ENCODE measurements around the gene TRPM2. TPM values are rescaled to one million over a fixed set of nuclear protein-coding genes. Genes with fewer than 3 reads are reported as not detected.

The TRPM2 gene
- total RNA-seq, 1 donor from 2014 or later = 1.6 TPM

DNA sequence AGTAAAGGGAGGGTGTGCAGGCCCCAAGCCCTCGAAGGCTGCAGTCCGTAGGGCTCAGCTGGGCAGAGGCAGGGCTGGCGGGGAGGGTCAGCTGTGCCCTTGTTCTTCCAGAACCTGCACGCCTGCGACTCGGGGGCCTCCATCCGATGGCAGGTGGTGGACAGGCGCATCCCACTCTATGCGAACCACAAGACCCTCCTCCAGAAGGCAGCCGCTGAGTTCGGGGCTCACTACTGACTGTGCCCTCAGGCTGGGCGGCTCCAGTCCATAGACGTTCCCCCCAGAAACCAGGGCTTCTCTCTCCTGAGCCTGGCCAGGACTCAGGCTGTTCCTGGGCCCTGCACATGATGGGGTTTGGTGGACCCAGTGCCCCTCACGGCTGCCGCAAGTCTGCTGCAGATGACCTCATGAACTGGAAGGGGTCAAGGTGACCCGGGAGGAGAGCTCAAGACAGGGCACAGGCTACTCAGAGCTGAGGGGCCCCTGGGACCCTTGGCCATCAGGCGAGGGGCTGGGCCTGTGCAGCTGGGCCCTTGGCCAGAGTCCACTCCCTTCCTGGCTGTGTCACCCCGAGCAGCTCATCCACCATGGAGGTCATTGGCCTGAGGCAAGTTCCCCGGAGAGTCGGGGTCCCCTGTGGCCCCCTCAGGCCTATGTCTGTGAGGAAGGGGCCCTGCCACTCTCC lies 88.3 kb downstream of the TRPM2 start:
- H3K27ac ChIP-seq (ENCODE audit: low read depth, low read length) = no peak overlapping the region
- H3K4me3 ChIP-seq (ENCODE audit: low read length in 3 of 3) = no peak overlapping the region
- H3K9me3 ChIP-seq (ENCODE audit: control insufficient read depth in 3 of 3, low read length in 3 of 3) = no peaks in the 10 kb centered on the region
- no peaks in the 10 kb centered on the region for H3K36me3 ChIP-seq (ENCODE audit: control insufficient read depth in 3 of 3, insufficient read depth in 3 of 3, low read length in 3 of 3)
- H3K4me1 ChIP-seq (ENCODE audit: control insufficient read depth in 3 of 3, insufficient read depth in 3 of 3, low read length in 3 of 3) = no peaks in the 10 kb centered on the region
- peaks cover 19 to 33% (median 28%) of the 10 kb centered on the region in 3 donors for H3K27me3 ChIP-seq (ENCODE audit: control insufficient read depth in 3 of 3, insufficient read depth in 3 of 3, low read length in 3 of 3)
- H3K9ac ChIP-seq (ENCODE audit: low read depth in 1 of 3, low read length in 3 of 3) = no peak overlapping the region

DNA sequence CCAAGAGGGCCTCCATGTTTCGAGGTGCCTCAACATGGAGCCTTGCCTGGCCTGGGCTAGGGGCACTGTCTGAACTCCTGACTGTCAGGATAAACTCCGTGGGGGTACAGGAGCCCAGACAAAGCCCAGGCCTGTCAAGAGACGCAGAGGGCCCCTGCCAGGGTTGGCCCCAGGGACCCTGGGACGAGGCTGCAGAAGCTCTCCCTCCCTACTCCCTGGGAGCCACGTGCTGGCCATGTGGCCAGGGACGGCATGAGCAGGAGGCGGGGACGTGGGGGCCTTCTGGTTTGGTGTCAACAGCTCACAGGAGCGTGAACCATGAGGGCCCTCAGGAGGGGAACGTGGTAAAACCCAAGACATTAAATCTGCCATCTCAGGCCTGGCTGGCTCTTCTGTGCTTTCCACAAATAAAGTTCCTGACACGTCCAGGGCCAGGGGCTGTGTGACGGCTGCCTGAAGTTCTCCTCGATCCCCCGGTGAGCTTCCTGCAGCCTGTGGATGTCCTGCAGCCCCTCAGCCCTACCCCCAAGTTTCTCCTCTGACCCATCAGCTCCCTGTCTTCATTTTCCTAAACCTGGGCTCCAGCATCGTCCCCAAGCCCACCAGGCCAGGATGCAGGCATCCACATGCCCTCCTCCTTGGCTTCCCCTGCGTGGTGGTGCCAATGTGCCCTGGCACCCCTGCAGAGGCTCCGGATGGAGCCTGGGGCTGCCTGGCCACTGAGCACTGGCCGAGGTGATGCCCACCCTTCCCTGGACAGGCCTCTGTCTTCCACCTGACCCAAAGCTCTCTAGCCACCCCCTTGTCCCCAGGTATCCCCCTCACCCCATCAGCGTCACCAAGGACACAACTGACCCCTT lies 89.1 kb downstream of the TRPM2 start:
- no peaks in the 10 kb centered on the region for H3K9me3 ChIP-seq (ENCODE audit: control insufficient read depth in 3 of 3, low read length in 3 of 3)
- H3K9ac ChIP-seq (ENCODE audit: low read depth in 1 of 3, low read length in 3 of 3) = no peak overlapping the region
- H3K4me3 ChIP-seq (ENCODE audit: low read length in 3 of 3) = no peak overlapping the region
- peaks cover 14 to 26% (median 21%) of the 10 kb centered on the region in 3 donors for H3K27me3 ChIP-seq (ENCODE audit: control insufficient read depth in 3 of 3, insufficient read depth in 3 of 3, low read length in 3 of 3)
- no peaks in the 10 kb centered on the region for H3K36me3 ChIP-seq (ENCODE audit: control insufficient read depth in 3 of 3, insufficient read depth in 3 of 3, low read length in 3 of 3)
- H3K27ac ChIP-seq (ENCODE audit: low read depth, low read length) = no peak overlapping the region
- no peaks in the 10 kb centered on the region for H3K4me1 ChIP-seq (ENCODE audit: control insufficient read depth in 3 of 3, insufficient read depth in 3 of 3, low read length in 3 of 3)

DNA sequence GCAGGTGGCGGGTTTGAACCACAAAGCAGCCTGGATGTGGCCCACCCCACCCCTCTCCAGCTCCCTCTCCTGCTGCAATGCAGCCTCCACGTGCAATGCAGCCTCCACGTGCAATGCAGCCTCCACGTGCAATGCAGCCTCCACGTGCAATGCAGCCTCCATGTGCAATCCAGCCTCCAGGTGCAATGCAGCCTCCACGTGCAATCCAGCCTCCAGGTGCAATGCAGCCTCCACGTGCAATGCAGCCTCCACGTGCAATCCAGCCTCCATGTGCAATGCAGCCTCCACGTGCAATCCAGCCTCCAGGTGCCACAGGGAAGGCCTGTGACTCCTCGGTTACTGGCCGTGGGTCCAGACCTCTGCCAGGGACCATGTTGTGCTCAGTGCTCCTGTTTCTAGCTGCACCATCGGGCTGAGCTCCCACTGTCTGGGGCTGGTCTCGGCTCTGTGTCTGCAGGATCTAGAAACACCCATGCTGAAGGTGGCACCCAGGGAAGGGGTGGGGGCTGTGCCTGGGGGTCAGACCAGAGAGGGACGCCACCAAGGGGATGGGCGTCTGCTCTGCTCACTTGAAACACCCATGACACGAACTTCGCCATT lies 90.0 kb downstream of the TRPM2 start:
- no peak overlapping the region for H3K27ac ChIP-seq (ENCODE audit: low read depth, low read length)
- H3K36me3 ChIP-seq (ENCODE audit: control insufficient read depth in 3 of 3, insufficient read depth in 3 of 3, low read length in 3 of 3) = no peaks in the 10 kb centered on the region
- no peak overlapping the region for H3K4me3 ChIP-seq (ENCODE audit: low read length in 3 of 3)
- no peaks in the 10 kb centered on the region for H3K9me3 ChIP-seq (ENCODE audit: control insufficient read depth in 3 of 3, low read length in 3 of 3)
- H3K4me1 ChIP-seq (ENCODE audit: control insufficient read depth in 3 of 3, insufficient read depth in 3 of 3, low read length in 3 of 3) = no peaks in the 10 kb centered on the region
- peaks cover 13 to 24% (median 13%) of the 10 kb centered on the region in 3 donors for H3K27me3 ChIP-seq (ENCODE audit: control insufficient read depth in 3 of 3, insufficient read depth in 3 of 3, low read length in 3 of 3)
- no peak overlapping the region for H3K9ac ChIP-seq (ENCODE audit: low read depth in 1 of 3, low read length in 3 of 3)

DNA sequence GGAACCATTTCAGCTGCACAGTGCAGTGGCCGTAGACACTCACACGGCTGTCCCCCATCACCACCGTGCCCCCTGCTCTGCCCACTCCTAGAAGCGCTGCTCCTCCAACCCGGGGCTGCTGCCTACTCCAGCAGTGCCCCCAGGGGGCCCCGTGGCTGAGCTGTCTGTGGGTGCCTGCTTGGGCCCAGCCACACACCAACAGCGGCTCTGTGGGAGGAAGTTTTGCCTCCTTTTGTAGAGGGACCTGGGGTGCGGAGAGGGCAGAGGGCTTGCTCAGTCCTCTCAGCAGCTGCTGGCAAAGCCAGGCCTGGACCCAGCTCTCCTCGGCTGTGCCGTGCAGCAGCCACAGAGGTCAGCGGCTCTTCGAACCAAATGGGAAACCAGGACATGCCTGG lies 90.5 kb downstream of the TRPM2 start:
- Histone ChIP-seq H3K4me1 (ENCODE audit: control insufficient read depth in 3 of 3, insufficient read depth in 3 of 3, low read length in 3 of 3) (no peaks in the 10 kb centered on the region), H3K9me3 (ENCODE audit: control insufficient read depth in 3 of 3, low read length in 3 of 3) (no peaks in the 10 kb centered on the region), H3K27me3 (ENCODE audit: control insufficient read depth in 3 of 3, insufficient read depth in 3 of 3, low read length in 3 of 3) (peaks cover 14 to 26% (median 16%) of the 10 kb centered on the region in 3 donors), H3K27ac (ENCODE audit: low read depth, low read length) (no peak overlapping the region), H3K9ac (ENCODE audit: low read depth in 1 of 3, low read length in 3 of 3) (no peak overlapping the region), H3K36me3 (ENCODE audit: control insufficient read depth in 3 of 3, insufficient read depth in 3 of 3, low read length in 3 of 3) (no peaks in the 10 kb centered on the region), H3K4me3 (ENCODE audit: low read length in 3 of 3) (no peak overlapping the region)

DNA sequence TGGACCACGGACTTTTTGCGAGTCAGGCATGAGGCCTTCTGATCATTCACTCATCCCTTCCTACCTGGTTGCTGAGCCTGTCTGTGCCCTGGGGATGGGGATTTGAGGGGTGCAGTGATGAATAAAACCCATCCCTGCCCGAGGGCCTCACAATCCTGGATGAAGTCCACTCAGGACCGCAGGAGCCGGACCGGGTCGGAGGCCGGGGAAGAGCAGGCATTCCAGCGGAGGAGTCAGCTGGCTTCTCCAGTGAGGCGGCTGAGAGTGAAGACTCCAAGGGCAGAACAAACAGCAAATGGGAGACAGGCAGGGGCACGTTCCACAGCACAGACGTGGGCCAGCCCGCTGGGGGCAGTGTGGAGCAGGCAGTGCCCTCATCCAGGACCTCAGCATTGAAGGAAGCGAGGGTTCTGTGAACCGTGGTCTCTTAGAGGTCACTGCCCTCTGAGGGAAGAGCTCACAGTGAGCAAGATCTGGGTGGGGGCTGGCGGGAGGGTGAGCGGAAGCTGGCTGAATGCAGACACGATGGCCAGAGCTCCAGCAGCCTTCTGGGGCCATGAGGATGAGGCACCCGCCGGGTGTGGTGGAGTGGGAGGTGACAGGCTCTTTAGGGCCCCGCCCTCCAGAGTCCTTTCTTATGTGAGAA lies 91.0 kb downstream of the TRPM2 start:
- H3K36me3 ChIP-seq (ENCODE audit: control insufficient read depth in 3 of 3, insufficient read depth in 3 of 3, low read length in 3 of 3) = no peaks in the 10 kb centered on the region
- H3K9me3 ChIP-seq (ENCODE audit: control insufficient read depth in 3 of 3, low read length in 3 of 3) = no peaks in the 10 kb centered on the region
- no peak overlapping the region for H3K4me3 ChIP-seq (ENCODE audit: low read length in 3 of 3)
- H3K27ac ChIP-seq (ENCODE audit: low read depth, low read length) = no peak overlapping the region
- H3K27me3 ChIP-seq (ENCODE audit: control insufficient read depth in 3 of 3, insufficient read depth in 3 of 3, low read length in 3 of 3) = peaks cover 13 to 25% (median 16%) of the 10 kb centered on the region in 3 donors
- H3K4me1 ChIP-seq (ENCODE audit: control insufficient read depth in 3 of 3, insufficient read depth in 3 of 3, low read length in 3 of 3) = no peaks in the 10 kb centered on the region
- H3K9ac ChIP-seq (ENCODE audit: low read depth in 1 of 3, low read length in 3 of 3) = no peak overlapping the region

DNA sequence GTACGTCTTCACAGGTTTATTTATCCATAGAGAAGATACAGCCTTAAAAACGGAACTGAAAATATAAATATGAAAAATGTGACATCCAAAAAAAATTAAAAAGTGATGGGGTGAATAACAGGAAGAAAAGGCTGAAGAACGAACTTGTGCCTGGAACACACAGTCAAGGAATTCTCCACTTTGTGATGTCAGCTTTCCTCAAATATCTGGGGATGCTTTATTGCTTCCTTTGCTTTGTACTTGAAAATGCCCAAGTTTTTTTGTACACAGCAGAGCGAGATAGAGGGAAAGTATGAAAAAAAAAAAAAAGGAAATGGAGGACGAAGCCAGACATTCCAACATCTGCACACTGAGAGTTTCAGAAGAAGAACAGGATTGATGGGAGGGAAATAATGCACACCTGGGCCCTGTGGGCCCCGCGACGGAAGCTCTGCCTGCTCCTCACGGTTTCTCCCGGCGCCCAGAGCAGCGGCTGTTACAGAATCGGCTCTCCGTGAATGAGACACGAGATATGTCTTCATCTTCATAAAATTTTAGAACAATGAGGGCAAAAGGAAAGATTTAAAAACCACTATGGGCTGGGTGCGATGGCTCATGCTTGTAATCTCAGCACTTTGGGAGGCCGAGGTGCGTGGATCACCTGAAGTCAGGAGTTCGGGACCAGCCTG lies 91.9 kb downstream of the TRPM2 start:
- Histone ChIP-seq H3K36me3 (ENCODE audit: control insufficient read depth in 3 of 3, insufficient read depth in 3 of 3, low read length in 3 of 3) (no peaks in the 10 kb centered on the region), H3K27ac (ENCODE audit: low read depth, low read length) (no peak overlapping the region), H3K9ac (ENCODE audit: low read depth in 1 of 3, low read length in 3 of 3) (no peak overlapping the region), H3K27me3 (ENCODE audit: control insufficient read depth in 3 of 3, insufficient read depth in 3 of 3, low read length in 3 of 3) (peaks cover 19 to 32% (median 21%) of the 10 kb centered on the region in 3 donors), H3K9me3 (ENCODE audit: control insufficient read depth in 3 of 3, low read length in 3 of 3) (no peaks in the 10 kb centered on the region), H3K4me1 (ENCODE audit: control insufficient read depth in 3 of 3, insufficient read depth in 3 of 3, low read length in 3 of 3) (no peaks in the 10 kb centered on the region), H3K4me3 (ENCODE audit: low read length in 3 of 3) (no peak overlapping the region)

DNA sequence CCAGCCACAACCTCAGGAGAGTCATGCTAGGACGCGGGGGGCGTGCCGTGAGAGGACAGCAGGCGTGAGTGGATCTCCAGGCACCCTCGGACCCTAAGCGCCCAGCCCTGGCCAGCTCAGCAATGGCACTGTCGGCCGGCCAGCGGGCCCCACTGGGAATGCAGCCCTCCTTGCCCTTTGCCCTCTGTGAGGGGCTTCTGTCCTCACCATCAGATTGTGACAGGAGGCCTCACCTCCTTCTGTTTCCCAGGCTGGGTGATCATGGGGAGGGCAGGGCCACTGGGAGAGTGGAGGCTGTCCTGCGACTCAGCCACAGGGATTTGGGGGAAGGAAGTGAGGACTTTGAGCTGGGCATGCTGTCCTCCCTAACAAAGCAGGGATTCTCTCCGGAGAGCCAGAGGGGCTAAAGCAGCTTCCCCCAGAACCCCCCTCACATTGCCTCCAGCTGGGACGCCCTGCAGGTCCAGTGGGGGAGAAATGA lies 95.3 kb downstream of the TRPM2 start:
- Histone ChIP-seq H3K27ac (ENCODE audit: low read depth, low read length) (no peak overlapping the region), H3K9me3 (ENCODE audit: control insufficient read depth in 3 of 3, low read length in 3 of 3) (no peaks in the 10 kb centered on the region), H3K9ac (ENCODE audit: low read depth in 1 of 3, low read length in 3 of 3) (no peak overlapping the region), H3K27me3 (ENCODE audit: control insufficient read depth in 3 of 3, insufficient read depth in 3 of 3, low read length in 3 of 3) (peaks cover 22 to 38% (median 25%) of the 10 kb centered on the region in 3 donors), H3K36me3 (ENCODE audit: control insufficient read depth in 3 of 3, insufficient read depth in 3 of 3, low read length in 3 of 3) (no peaks in the 10 kb centered on the region), H3K4me1 (ENCODE audit: control insufficient read depth in 3 of 3, insufficient read depth in 3 of 3, low read length in 3 of 3) (no peaks in the 10 kb centered on the region), H3K4me3 (ENCODE audit: low read length in 3 of 3) (no peak overlapping the region)

DNA sequence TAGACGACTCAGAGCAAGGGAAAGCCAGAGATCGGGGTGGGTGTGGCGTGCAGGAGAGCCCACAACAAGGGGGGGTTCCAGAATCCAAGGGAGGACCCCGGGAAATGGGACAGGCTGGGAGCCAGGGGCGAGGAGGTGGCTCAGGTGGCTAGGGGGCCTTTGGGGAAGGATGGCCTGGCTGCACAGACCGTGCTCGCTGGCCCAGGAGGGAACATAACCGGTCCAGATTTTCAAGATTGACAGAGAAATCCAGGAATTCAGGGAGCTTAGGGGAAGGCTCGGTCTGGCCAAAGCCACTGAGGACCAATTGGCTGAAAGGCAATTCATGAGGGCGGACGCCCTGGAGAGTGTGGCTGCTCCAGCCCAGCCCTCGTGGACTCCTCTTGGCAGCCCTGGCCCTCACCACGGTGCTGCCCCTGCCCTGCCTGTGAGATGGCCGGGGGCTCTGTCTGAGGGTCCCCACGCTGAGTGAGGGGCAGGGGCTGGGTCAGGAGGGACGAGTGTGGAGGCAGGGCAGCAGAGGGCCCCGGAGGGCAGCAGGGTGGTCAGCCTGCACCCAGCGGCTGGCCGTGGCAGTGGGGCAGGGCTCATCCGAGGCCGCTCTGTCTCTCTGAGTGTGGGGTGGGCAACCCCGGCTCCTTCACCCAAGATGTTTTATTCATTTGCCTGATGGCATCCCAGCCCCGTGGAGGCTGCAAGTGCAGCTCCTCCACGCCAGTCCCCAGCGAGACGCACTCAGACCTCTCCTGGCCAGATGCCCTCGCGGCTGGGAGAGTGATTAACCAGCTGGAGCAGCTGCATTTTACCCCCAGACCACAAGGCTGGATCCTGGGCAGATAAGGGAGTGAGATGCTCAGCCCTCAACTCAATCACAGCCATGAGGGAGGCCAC lies 96.3 kb downstream of the TRPM2 start:
- H3K9ac ChIP-seq (ENCODE audit: low read depth in 1 of 3, low read length in 3 of 3) = no peak overlapping the region
- H3K36me3 ChIP-seq (ENCODE audit: control insufficient read depth in 3 of 3, insufficient read depth in 3 of 3, low read length in 3 of 3) = no peaks in the 10 kb centered on the region
- no peak overlapping the region for H3K27ac ChIP-seq (ENCODE audit: low read depth, low read length)
- H3K27me3 ChIP-seq (ENCODE audit: control insufficient read depth in 3 of 3, insufficient read depth in 3 of 3, low read length in 3 of 3) = peaks cover 22 to 32% (median 28%) of the 10 kb centered on the region in 3 donors
- no peak overlapping the region for H3K4me3 ChIP-seq (ENCODE audit: low read length in 3 of 3)
- H3K9me3 ChIP-seq (ENCODE audit: control insufficient read depth in 3 of 3, low read length in 3 of 3) = peaks cover 0 to under 1% (median 0%) of the 10 kb centered on the region in 3 donors
- no peaks in the 10 kb centered on the region for H3K4me1 ChIP-seq (ENCODE audit: control insufficient read depth in 3 of 3, insufficient read depth in 3 of 3, low read length in 3 of 3)

All from skeletal muscle tissue (tissue), 4 donors.